Measurements from ENCODE around the gene SCAI. TPM values are rescaled to one million over a fixed set of nuclear protein-coding genes. Genes with fewer than 3 reads are reported as not detected.
"Not testable (repeated sequence)": the region's sequence is repeated elsewhere in the genome, so short reads cannot be mapped to it uniquely, and the experiment has no call there.

The SCAI gene
- 2.6 TPM for total RNA-seq

- DNase-seq (ENCODE audit: low spot score) (peak; percentile 99), ATAC-seq (peak; percentile 98)
Observed at GRCh38 chr9:125143377-125144090, at the start of gene SCAI. TSS of gene SCAI (minus strand) at chr9:125143528. CDS start at chr9:125143437, 91 bp downstream.

DNA sequence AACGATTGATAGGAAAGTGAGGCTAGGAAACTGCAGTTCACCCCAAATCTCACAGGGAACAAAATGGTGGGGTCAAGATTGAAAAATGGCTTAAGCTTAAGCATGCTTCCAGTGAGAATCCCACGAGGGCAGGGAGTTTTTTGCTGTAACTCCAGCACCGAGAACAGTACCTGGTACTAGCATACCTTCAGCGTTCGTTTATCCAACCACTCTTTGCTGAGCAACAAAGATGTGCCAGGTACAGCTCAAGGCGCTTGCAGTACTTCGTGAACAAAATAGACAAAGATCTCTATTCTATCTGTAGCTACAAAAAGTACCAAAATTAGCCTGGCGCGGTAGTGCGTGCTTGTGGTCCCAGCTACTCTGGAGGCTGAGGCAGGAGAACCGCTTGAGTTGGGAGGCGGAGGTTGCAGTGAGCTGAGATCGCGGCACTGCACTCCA is 47.1 kb upstream of the SCAI start:
- ATAC-seq (no peak), DNase-seq (ENCODE audit: low spot score) (no peak)

DNA sequence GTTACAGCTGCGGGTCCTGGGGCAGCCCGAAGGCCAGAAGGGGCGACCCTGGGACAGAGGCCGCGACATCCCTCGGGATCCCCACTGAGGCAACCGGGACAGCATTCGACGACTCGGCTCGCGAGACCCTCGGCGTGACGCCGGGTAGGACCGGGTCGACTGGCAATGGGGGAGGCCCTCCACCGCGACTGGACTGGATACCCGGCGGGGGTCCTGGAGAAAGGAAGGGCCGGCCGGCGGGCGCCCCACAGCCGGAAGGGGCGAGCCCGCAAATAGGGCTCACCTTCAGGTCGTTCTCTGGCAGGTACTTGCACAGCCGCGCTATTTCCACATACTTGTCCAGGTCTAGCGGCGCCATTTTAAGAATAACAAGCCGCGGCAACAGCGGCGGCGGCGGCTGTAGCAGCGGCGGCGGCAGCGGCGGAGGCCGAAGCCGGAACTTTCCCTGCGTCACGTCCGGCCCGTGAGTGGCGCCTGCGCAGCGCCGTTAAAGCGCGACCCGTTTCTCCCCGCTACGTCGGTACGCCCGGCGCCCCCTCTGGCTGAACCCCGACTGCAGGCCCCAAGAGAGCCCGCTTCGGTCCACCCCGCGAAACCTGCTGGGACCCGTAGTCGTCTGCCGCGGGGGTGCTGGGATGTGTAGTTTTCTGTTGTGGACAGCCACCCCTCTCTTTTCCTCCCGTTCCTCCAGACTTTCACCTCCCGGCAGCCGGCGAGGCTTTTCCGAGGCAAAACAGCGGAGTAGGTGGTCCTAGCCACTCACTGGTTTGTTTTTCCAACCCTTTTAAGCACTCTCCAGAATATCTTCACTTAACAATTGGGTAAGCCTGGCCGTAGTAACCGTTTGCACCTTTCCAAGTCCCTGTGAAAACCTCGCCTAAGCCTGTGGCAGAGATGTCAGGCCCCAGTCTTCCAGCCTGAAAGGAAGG is 46.3 kb upstream of the SCAI start, which contains the start of gene PPP6C:
TSS of gene PPP6C (minus strand) at position 443 of the 929 bp plus-strand sequence. CDS start at position 358, 85 bp downstream.
- DNase-seq (ENCODE audit: low spot score) = peak; percentile 98
- ATAC-seq = peak; percentile 99

- DNase-seq (ENCODE audit: low spot score) = no peak
- peak; percentile 21 for ATAC-seq
Observed at GRCh38 chr9:125189011-125189360, 45.7 kb upstream of the SCAI start.

DNA sequence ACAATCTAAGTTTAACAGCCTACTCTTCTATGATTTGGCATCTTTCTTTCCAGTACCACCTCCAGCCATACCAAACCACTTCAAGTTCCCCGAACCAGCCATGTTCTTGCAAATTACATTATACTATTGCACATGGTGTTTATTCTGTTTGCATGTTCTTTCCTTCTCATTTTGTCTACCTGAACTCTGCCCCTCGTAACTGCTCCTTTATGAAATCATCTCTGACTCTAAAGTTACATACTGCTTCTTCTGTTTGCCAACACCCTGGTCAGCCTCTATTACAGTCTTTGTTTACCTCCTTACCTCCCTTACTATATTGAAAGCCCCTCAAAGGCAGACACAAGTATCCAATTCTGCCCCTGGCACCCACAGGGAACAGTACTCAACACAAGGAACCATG is 40.2 kb upstream of the SCAI start:
- ATAC-seq (peak; percentile 13), DNase-seq (ENCODE audit: low spot score) (no peak)

DNA sequence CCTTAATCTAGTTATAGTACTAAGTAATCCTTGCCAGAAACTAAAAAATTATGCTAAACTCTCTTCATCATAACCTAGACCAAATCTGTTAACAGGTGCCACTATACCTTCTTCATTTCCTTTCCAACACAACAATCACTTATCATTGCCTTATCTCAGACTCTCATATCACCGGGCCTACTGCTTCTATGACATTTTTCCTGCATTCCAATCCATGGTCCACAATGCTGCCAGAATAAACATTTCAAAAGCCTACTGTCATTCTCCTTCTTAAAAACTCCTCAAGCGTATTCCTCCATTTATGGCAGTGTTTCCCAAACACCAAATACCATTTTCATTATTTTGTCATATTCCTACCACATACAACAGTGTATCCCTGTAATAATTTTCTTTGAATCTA is 39.7 kb upstream of the SCAI start:
- DNase-seq (ENCODE audit: low spot score) (no peak), ATAC-seq (no peak)

DNA sequence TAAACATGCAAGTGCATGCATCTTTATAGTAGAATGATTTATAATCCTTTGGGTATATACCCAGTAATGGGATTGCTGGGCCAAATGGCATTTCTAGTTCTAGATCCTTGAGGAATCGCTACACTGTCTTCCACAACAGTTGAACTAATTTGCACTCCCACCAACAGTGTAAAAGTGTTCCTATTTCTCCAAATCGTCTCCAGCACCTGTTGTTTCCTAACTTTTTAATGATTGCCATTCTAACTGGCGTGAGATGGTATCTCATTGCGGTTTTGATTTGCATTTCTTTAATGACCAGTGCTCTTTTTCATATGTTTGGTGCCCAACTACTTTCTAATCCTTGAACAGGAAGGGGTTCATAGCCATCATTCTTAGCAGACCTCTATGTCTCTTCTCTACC is 38.4 kb upstream of the SCAI start:
- ATAC-seq; DNase-seq (ENCODE audit: low spot score): not testable (repeated sequence)

- no peak for ATAC-seq
- DNase-seq (ENCODE audit: low spot score) = no peak
Observed at GRCh38 chr9:125180876-125181275, 37.5 kb upstream of the SCAI start.

DNA sequence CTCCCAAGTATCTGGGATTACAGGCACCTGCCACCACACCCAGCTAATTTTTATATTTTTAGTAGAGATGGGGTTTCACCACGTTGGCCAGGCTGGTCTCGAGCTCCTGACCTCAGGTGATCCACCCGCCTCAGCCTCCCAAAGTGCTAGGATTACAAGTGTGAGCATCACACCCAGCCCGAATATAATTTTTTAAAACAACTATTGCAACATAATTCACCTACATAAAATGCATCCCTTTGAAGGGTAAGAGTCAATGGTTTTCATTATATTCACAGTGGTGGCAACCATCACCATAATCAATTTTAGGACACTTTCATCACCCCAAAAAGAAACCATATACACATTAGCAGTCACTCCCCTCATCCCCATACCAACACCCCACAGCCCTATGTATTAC is 36.4 kb upstream of the SCAI start:
- DNase-seq (ENCODE audit: low spot score); ATAC-seq: not testable (repeated sequence)

DNA sequence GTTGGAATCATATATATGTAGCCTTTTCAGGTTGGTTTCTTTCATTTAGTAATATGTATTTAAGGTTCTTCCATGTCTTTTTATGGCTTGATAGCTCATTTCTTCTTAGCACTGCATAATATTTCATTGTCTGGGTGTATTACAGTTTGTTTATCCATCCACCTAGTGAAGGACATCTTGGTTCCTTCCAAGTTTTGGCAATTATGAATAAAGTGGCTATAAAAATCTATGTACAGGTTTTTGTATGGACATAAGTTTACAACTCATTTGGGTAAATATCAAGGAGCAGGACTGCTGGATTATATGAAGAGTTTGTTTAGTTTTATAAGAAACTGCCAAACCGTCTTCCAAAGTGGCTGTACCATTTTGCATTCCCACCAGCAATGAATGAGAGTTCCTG is 34.6 kb upstream of the SCAI start:
- ATAC-seq (no peak), DNase-seq (ENCODE audit: low spot score) (no peak)

DNA sequence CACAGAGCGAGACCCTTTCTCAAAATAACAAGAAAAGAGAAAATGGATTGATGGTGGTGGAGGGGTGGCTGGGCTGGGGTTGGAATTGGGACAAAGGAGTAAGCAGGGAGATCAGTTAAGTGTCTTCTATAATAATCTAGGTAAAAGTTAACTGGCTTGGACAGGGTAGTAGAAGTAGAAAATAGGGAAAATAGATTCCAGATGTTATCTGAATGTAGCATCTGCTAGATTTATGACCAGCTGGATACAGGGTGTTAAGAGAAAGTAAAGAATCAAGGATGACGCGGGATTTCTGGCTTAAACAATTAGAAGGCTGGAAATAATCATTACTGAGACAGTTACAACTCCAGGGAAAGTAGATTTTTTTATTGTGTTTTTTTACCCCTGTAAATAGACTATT is 33.3 kb upstream of the SCAI start:
- DNase-seq (ENCODE audit: low spot score) = no peak
- ATAC-seq = no peak

GRCh38 chr9:125172031-125172755 is 28.9 kb upstream of the SCAI start:
- ATAC-seq = peak; percentile 23
- DNase-seq (ENCODE audit: low spot score) = no peak

DNA sequence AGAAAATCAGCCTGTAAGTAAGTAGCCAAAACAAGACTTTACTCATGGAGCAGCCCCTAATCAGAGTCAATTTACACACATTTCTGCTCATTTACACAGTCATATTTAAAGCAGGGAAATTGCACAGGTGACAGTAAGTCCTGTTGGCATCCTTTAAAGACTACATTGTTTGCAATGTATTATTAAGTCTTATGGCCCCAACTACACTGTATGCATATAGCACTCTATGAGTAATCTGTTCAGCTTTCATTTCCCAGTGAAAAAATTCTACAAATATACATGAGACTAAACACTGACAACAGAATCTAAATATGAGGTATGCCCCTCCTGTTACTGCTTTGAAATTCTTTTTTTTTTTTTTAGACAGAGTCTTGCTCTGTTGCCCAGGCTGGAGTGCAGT is 26.6 kb upstream of the SCAI start:
- no peak for DNase-seq (ENCODE audit: low spot score)
- ATAC-seq = no peak

GRCh38 chr9:125166762-125167161 is 23.4 kb upstream of the SCAI start:
- ATAC-seq (no peak), DNase-seq (ENCODE audit: low spot score) (no peak)

DNA sequence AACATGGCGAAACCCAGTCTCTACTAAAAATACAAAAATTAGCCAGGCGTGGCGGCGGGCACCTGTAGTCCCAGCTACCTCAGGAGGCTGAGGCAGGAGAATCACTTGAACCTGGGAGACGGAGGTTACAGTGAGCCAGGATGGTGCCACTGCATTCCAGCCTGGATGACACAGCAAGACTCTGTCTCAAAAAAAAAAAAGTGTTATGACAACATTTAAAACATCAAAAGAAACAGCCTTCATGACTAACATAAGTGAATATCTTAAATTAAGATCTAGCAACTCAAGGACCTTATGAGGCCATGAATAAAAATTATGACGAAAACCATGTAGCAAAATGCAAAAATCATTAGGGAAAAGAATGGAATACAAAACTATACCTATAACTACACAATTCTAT is 19.6 kb upstream of the SCAI start:
- not testable (repeated sequence) for DNase-seq (ENCODE audit: low spot score); ATAC-seq

DNA sequence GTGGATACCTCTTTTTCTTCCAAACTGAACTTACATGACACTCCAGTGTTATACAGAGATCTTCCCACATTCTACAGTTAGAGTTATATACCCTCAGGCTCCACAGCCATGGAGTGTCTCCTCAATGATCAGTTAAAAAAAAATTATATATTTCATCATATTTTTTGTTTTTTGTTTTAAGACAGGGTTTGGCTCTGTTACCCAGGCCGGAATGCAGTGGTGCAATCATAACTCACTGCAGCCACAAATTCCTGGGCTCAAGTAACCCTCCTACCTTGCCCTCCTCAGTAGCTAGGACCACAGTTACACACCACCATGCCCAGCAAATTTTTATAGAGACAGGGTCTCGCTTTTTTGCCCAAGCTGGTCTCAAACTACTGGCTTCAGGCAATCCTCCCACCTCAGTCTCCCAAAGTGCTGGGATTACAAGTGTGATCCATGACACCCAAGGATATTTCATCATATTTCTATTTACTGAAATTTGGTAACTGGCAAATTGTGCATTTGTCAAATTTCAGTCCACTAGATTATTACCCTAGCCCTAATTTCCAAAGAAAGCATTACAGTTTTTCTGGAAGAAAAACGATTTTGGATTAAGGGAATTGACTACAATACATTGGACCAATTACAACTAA is 18.1 kb upstream of the SCAI start:
- ATAC-seq = peak; percentile 52

GRCh38 chr9:125160750-125161149 is 17.4 kb upstream of the SCAI start:
- DNase-seq (ENCODE audit: low spot score) = no peak
- ATAC-seq = no peak

More for the DNA sequence above, 18.1 kb upstream of the SCAI start:
- DNase-seq (ENCODE audit: low spot score) = no peak

- no peak for ATAC-seq
- DNase-seq (ENCODE audit: low spot score) = no peak
Observed at GRCh38 chr9:125156551-125156950, 13.2 kb upstream of the SCAI start.

- DNase-seq (ENCODE audit: low spot score) (no peak), ATAC-seq (no peak)
Observed at GRCh38 chr9:125153712-125154367, 10.5 kb upstream of the SCAI start.

DNA sequence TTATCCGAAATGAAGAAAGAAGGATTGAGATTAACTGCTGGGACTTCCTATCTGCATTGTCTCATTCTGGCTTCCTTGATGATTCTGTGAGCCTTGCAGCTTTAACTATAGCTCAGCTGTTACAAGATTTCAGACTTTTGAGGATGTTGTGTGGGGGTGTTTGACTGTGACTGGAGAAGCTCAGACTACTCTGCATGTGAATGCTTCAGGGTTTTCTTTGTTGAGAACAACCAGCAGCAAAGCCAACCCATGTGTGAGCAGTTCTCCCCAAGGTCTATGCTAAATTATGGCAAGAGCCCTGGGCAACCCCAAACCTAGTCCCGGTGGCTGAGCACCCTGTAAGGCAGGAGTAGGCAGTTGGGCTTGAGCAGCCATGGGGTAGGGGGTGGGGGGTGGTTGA is 8.4 kb upstream of the SCAI start:
- no peak for DNase-seq (ENCODE audit: low spot score)
- no peak for ATAC-seq
